ENCODE data around the gene EPB41L5.
"Not testable (repeated sequence)": the region's sequence is repeated elsewhere in the genome, so short reads cannot be mapped to it uniquely, and the experiment has no call there.

EPB41L5 gene

DNA sequence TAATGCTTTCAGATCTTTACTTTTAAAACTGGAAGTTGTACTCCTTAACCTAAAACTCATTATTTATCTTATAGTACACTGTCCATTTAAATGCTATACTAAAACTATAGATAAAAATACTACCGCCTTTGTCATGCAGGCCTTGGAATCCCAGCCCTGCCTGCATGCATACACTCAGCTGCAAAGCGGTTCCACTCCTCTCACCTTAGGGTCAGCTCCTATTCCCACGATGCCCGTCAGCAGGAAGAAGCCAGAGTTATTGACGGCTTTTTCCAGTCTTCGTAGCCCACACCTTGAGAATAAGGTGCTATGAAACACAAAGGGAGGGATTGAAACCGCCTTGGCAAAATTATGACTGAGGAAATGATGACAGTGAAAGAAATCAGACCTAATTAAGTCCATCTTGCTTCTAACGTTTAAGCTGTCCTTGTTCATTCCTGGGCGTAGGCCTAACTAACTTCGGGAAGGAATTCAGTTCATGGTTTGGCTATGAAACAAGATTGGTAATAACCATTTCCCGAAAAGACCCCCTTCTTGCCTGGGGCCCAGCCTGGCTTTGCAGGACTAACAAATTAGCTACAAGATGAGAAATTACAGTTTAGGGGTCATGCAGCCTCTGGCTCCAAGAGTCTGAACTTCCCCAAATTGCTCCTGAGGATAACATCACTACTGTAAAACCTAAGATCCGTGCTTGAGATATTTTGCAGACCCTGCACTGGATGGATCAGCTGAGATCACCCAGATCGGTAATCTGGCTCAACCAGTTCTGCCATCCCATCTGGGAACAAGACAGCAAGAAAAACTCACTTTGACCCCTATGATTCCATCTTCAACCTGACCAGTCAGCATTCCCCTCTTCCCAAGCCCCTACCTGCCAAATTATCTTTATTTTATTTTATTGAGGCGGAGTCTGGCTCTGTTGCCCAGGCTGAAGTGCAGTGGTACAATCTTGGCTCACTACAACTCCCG is 17.1 kb downstream of the EPB41L5 start:
- in situ Hi-C loops (cut with MboI; ENCODE audit: low sequenced_read_pairs): no loop called here

DNA sequence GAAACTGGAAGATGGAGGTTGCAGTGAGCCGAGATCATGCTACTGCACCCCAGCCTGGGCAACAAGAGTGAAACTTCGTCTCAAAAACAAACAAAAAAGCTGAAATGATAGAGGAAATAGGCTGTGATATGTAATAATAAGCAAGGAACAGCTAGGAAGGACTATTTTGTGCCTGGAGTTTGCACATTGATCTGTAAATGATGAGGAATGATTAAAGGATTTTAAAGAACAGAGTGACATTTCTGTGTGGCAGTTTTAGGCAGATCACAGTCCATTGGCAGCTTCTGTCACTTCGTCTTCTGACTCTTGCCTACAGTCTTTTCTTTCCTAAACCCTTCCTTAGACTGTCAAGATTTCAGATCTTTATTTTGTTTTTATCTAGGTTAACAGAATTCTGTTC is 19.4 kb downstream of the EPB41L5 start:
- in situ Hi-C loops (cut with MboI; ENCODE audit: low sequenced_read_pairs): no loop called here

DNA sequence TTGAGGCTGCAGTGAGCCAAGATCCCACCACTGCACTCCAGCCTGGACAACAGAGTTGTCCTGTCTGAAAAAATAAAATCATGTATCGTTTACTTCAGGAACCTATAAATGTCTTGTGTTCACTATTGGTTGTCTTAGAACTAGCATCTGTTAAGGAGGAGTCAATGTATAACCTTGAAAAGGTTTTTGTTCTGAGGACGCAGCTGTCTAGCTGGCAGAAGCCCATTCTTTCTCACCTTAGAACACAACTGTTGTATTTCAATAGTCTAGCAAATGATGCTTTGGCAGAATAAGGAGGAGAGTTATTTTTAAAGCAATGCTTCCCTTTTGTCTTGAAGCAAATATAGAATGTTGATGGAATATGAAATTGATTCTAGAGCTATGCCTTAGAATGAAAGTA is 21.1 kb downstream of the EPB41L5 start:
- in situ Hi-C loops (cut with MboI; ENCODE audit: low sequenced_read_pairs): no loop called here

DNA sequence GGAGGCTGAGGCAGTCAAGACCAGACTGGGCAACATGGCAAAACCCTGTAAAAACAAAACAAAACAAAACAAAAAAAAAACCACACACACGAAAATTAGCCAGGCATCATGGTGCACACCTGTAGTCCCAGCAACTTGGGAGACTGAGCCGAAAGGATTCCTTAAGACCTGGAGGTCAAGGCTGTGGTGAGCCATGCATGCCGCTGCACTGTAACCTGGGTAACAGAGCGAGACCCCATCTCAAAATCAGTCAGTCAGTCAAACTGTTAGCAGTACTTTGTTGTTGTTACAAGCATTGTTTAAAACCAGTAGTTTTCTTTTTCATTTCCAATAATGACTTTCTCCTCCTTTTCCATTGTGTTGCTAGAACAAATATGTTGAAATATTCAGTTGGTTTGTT is 21.7 kb downstream of the EPB41L5 start:
- in situ Hi-C loops (cut with MboI; ENCODE audit: low sequenced_read_pairs): no loop called here

DNA sequence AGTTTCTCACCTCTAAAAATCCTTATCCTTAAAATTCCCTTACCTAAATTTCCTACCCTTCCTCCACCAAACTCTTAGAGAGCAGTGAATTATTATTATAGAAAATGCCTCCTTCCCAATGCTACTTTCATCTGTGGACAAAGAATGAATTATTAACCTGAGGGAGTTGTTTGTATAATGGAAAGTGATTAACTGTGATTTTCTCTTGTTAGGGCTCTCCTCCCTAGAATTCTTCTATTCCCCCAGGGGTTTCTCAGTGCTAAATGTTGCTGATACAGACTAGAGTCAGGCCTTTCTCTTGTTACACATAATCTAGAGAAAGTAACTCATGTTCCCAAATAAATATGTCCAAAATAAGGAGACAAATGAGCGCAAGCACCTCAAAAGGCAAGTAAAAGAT is 23.3 kb downstream of the EPB41L5 start:
- in situ Hi-C loops (cut with MboI; ENCODE audit: low sequenced_read_pairs): no loop called here

DNA sequence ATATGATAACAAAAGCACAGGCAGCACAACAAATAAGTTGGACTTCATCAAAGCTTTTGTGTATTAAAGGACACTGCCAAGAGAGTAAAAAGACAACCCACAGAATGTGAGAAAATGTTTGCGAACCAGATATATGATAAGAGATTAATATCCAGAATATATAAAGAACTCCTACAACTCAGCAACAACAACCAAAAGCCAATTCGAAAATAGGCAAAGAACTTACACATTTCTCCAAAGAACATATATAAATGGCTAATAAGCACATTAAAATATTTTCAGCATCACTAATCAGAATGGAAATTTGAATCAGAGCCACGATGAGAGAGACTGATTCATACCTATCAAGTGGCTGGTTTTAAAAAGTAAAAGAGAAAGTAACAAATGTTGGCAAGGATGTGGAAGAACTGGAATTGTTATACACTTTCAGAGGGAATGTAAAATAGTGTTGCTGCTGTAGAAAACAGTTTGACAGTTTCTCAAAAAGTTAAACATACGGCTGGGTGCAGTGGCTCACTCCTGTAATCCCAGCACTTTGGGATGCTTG is 25.2 kb downstream of the EPB41L5 start:
- in situ Hi-C loops (cut with MboI; ENCODE audit: low sequenced_read_pairs): no loop called here

DNA sequence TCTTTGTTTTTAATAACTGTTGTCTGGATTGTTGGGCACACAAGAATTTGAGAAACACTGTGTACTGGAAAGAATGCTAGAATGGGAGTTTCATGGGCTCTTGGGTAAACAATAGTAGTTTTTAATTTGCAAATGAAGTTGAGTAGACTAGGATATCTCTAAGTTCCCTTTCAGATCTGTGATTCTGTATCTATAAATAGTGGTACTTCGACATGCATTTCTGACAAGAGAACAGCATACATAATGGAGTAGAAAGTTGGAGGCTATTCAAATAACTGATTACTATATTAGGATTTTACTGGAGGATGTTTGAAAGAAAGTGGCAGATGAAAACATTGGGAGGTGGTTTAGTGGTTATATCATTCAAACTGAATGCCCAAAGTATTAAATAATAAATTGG is 29.5 kb downstream of the EPB41L5 start:
- in situ Hi-C loops (cut with MboI; ENCODE audit: low sequenced_read_pairs): no loop called here

DNA sequence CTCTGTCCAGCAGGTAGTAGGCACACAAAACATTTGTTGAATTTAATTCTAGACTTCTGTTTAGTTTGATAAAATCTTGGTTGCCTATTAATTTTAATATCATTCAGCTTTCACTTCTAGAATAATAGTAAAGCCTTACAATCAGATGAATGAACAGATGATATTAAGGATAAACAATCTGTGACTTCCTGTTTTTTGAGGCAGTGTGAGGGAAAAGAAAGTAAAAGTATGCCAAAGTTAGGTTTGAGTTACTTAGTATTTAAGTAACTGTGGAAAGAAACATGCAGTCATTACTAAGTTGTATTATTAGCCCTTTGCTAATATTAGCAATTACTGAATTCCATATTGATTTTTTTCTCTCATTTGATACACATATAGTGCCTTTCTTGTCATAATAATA is 31.5 kb downstream of the EPB41L5 start:
- in situ Hi-C loops (cut with MboI; ENCODE audit: low sequenced_read_pairs): no loop called here

DNA sequence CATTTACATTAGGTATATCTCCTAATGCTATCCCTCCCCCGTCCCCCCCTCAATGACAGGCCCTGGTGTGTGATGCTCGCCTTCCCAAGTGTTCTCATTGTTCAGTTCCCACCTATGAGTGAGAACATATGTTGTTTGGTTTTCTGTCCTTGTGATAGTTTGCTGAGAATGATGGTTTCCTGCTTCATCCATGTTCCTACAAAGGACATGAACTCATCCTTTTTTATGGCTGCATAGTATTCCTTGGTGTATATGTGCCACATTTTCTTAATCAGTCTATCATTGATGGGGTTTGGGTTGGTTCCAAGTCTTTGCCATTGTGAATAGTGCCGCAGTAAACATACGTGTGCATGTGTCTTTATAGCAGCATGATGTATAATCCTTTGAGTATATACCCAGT is 32.9 kb downstream of the EPB41L5 start:
- in situ Hi-C loops (cut with MboI; ENCODE audit: low sequenced_read_pairs): not testable (repeated sequence)

DNA sequence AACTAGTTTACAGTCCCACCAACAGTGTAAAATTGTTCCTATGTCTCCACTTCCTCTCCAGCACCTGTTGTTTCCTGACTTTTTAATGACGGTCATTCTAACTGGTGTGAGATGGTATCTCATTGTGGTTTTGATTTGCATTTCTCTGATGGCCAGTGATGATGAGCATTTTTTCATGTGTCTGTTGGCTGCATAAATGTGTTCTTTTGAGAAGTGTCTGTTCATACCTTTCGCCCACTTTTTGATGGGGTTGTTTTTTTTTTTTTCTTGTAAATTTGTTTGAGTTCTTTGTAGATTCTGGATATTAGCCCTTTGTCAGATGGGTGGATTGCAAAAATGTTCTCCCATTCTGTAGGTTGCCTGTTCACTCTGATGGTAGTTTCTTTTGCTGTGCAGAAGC is 33.4 kb downstream of the EPB41L5 start:
- in situ Hi-C loops (cut with MboI; ENCODE audit: low sequenced_read_pairs): not testable (repeated sequence)

DNA sequence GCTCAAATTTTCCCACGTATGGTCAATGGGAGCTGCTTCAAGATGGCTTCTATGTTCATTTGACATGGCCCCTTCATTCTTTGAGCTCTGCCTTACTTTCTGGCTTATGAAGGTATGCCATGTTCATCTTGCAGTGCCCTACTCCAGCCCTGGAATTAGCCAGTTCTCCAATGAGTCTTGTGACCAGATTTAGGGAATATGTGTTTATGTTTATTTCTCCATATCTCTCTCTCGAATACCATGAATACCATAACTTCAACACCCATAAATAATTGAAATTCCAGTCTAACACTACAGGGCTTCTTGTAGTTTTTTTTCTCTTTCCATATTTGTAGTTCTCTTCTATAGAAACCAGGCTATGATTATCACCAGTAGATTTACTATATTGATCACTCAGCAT is 39.7 kb downstream of the EPB41L5 start:
- in situ Hi-C loops (cut with MboI; ENCODE audit: low sequenced_read_pairs): no loop called here

DNA sequence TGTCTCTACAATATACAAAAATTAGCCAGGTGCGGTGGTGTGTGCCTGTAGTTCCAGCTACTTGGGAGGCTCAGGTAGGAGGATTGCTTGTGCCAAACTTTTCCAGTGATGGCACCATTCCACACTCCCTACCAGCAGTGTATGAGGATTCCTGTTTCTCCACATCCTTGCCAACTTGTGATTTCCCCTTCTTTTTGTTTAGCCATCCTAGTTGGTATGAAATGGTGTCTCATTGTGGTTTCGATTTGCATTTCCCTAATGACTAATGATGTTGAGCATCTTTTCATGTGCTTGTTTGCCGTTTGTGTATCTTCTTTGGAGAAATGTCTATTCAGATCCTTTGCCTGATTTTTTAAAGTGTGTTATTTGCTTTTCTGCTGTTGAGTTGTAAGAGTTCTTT is 41.0 kb downstream of the EPB41L5 start:
- in situ Hi-C loops (cut with MboI; ENCODE audit: low sequenced_read_pairs): no loop called here

DNA sequence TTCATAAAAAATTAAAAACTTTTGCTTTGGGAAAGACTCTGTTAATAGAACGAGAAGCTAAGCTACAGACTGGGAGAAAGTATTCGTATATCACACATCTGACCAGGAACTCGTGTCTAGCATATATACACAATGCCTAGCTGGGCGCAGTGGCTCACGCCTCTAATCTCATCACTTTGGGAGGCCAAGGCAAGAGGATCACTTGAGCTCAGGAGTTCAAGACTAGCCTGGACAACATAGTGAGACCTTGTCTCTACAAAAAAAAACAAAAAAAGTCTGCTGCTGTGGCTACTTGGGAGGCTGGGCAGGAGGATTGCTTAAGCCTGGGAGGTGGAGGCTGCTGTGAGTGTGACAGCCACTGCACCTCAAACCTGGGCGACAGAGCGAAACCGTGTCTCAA is 46.6 kb downstream of the EPB41L5 start:
- in situ Hi-C loops (cut with MboI; ENCODE audit: low sequenced_read_pairs): no loop called here

DNA sequence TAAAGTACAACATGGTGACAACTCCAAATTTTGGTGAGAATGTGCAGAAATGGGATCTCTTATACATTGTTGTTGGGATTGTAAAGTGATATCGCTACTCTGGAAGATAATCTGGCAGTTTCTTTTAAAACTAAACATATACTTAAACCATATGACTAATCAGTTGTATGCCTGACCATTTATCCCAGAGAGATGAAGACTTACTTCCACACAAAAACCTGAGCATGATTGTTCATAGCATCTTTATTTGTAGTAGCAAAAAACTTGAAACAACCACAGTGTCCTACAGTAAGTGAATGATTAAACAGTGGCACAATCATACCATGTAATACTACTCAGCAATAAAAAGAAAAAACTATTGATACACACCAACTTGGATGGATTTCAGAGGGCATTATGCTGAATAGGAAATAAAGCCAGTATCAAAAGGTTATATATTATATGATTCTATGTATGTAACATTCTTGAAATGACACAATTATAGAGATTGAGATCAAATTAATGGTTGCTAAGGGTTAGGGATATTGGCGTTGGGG is 47.3 kb downstream of the EPB41L5 start:
- in situ Hi-C loops (cut with MboI; ENCODE audit: low sequenced_read_pairs): no loop called here

DNA sequence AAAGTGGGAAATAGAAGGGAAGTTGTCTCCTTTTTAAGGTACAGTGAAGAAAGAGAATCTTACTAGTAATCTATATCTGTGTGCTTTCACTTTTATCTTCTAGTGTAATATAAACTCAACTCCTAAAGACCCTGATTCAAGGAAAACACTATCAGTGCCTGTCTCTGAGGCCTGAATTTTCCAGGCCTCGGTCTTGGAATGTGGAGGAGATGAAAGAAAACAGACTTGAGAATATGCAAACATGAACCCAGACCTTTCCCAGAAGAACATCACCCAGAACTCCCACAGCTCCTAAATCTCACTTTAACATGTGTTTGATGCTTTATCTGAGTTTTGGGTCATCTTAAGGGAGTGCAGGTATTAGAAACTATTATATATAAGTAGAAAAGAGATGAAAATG is 51.8 kb downstream of the EPB41L5 start:
- in situ Hi-C loops (cut with MboI; ENCODE audit: low sequenced_read_pairs): no loop called here

DNA sequence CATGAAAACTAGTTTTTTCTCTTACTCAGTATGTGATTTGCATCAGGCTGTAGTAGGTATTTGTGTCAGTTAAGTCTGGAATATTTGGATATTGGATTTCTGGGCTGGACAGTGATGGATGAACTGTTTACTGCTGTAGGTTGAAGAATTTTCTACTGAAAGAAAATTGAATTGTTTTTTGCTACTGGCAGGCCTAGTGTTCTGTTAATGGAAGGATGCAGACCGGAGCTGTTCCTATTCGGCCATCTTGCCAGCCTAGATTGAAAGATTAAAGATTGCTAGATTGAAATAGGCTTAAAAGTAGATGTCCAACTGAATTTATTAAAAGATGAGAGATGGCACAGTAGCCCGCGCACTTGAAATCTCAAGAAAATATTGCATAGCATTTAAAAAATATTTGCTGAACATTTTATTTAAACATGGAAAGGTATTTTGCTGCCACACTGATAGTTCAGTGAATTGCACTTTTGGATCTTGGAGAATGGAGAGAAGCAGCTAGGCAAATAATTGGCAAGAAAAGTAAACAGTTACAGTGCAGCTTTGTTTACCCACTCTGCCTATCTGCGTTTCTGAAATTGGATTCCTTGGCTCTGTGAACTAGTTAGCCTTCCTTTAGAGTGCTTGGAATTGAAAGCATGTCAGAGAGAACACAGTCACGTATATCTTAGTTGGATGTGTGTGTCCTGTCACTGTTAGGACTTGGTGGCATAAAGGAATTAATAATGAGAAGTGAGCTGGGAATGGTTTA is 54.1 kb downstream of the EPB41L5 start:
- in situ Hi-C loops (cut with MboI; ENCODE audit: low sequenced_read_pairs): no loop called here

DNA sequence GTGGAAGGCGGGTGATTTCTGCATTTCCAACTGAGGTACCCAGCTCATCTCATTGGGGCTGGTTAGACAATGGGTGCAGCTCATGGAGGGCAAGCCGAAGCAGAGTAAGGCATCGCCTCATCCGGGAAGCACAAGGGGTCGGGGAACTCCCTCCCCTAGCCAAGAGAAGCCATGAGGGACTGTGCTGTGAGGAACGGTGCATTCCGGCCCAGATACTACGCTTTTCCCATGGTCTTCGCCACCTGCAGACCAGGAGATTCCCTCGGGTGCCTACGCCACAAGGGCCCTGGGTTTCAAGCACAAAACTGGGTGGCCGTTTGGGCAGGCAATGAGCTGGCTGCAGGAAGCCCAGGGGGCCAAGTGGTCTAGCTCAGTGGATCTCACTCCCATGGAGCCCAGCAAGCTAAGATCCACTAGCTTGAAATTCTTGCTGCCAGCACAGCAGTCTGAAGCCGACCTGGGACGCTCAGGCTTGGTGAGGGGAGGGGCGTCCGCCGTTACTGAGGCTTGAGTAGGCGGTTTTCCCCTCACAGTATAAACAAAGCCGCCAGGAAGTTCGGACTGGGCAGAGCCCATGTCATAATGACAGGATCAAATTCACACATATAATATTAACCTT is 55.3 kb downstream of the EPB41L5 start:
- in situ Hi-C loops (cut with MboI; ENCODE audit: low sequenced_read_pairs): not testable (repeated sequence)

DNA sequence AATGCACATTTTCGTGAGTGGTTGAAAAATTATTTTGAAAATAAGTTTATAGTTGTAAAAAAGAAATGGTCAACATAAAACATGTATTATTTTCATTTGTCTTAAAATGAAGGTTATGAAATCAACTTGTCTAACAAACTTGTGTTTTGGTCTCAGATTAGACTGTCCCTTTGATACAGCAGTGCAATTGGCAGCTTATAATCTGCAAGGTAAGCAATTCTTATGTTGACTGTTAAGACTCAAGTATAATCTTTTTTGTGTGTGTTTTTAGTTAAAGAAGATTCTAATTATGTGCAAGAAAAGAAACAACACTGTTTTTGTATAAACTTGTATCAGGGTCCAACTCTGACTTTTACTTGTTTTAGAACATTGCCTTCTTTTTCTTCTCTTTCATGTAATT is 62.7 kb downstream of the EPB41L5 start:
- in situ Hi-C loops (cut with MboI; ENCODE audit: low sequenced_read_pairs): no loop called here

DNA sequence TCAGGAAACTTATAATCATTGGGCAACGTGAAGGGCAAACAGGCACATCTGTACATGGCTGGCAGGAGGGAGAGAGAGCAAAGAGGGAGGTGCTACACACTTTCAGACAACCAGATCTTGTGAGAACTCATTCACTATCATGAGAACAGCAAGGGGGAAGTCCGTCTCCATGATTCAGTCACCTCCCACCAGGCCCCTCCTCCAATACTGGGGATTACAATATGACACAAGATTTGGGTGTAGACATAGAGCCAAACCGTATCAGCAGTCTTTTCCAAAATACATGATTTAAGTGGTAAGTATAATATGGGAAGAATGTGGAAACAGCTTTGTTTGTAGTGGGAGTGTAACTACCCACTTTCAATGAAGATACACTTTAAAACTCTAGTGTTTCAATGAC is 65.0 kb downstream of the EPB41L5 start:
- in situ Hi-C loops (cut with MboI; ENCODE audit: low sequenced_read_pairs): no loop called here

DNA sequence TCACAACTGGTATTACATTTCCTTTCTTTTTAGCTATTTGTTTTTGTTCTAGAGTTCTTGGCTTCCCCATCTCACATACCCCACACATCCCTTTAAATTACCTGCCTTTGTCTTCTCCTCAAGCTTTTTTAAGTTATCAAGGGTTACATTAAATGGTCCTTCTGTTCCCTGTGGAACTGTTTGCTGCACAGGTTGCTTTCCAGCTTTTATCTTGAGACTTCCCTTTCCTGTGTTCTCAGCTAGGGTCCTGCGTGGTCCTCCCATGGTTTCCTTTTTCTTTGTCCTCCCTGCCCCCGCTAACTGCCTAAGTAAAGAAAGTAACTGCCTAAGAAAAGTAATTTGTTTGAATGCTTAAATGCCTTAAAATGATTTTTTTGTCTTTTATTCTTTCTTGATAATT is 66.8 kb downstream of the EPB41L5 start:
- in situ Hi-C loops (cut with MboI; ENCODE audit: low sequenced_read_pairs): no loop called here

DNA sequence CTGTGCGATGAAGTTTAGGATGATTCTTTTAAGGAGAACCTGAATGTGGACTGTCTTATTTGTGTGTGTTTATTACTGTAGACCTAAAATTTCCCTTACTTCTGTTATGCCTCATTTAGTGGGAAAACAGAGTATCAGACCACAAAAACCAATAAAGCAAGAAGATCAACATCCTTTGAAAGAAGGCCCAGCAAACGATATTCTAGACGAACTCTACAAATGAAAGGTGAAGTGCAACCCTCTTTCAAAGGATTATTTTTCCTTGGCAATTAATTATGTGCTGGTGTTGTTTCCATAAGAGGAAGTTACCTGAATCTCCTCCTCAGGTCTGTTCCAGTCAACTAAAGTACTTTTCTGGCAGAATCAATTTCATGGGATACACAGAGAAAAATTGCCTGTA is 78.6 kb downstream of the EPB41L5 start:
- in situ Hi-C loops (cut with MboI; ENCODE audit: low sequenced_read_pairs): no loop called here

Measured in HL-60/S4 treated with phorbol 12-myristate 13-acetate at 8.2 ng/mL for 4 days and 3 days (cell line).